Kidney (tissue), 14 donors: ENCODE measurements around the gene ZBTB49. TPM values are rescaled to one million over a fixed set of nuclear protein-coding genes. Genes with fewer than 3 reads are reported as not detected.

ENCODE experiments used
- DNase-seq, 5 donors: peaks; one replicate each; pipeline ENCODE4 v3.0.0-alpha.2; 2013 to 2020
- FAIRE-seq: peaks from 2 replicates; lab custom pipeline; 2012; peaks lifted over from hg19 to GRCh38; lab: Jason Lieb, UNC
- H3K27ac ChIP-seq, 2 donors: one replicate each; pipeline ENCODE4 v1.7.0; 2013; ENCODE audit warnings: low read depth in 2 of 2, low read length in 2 of 2, inconsistent platforms in 1 of 2
- H3K27me3 ChIP-seq: one replicate; pipeline ENCODE4 v1.7.1; 2013; ENCODE audit warnings: low read length, inconsistent platforms; ENCODE audit not compliant: control insufficient read depth, insufficient read depth
- H3K36me3 ChIP-seq, 3 donors: one replicate each; pipeline versions ENCODE4 v1.7.0 to v1.7.1; 2013; ENCODE audit warnings: low read length in 3 of 3, control low read depth in 1 of 3, inconsistent platforms in 1 of 3; ENCODE audit not compliant: insufficient read depth in 3 of 3, control insufficient read depth in 2 of 3
- H3K4me1 ChIP-seq, 3 donors: one replicate each; pipeline versions ENCODE4 v1.7.0 to v1.7.1; 2013; ENCODE audit warnings: low read length in 3 of 3, inconsistent platforms in 1 of 3, low read depth in 1 of 3; ENCODE audit not compliant: control insufficient read depth in 2 of 3, insufficient read depth in 2 of 3
- H3K4me3 ChIP-seq, 3 donors: one replicate each; pipeline versions ENCODE4 v1.7.0 to v1.8.1; 2013; ENCODE audit warnings: low read length in 3 of 3, control low read depth in 1 of 3, inconsistent platforms in 1 of 3
- H3K9ac ChIP-seq, 3 donors: one replicate each; pipeline versions ENCODE4 v1.7.0 to v1.7.1; 2013; ENCODE audit warnings: low read length in 3 of 3, control low read depth in 1 of 3, inconsistent platforms in 1 of 3
- H3K9me3 ChIP-seq, 3 donors: one replicate each; pipeline versions ENCODE4 v1.7.0 to v1.7.1; 2013; ENCODE audit warnings: low read length in 3 of 3, control low read depth in 1 of 3, inconsistent platforms in 1 of 3; ENCODE audit not compliant: control insufficient read depth in 2 of 3, insufficient read depth in 1 of 3
- intact Hi-C: fragments of 100-400 bp; cut with DNase I; formaldehyde crosslinking; loops from one replicate; pipeline ENCODE4 v1.11.1; 2022
- polyA plus RNA-seq: library from polyadenylated mRNA; stranded (reverse); fragments of 350-450 nt; fragmentation: Illumina TruSeq; extraction: RNeasy Lipid Tissue Mini Kit (QIAGEN cat#74804); gene quantifications from one replicate; pipeline ENCODE4 v1.2.3, GENCODE V29; 2014; ENCODE audit warnings: low read depth, low replicate concordance; ENCODE audit not compliant: insufficient read depth
- total RNA-seq: library from RNA; stranded (reverse); fragmentation: NEBNext Ultra II Directional; extraction: Animal tissue kit (Norgen Biotek cat#: 25700); gene quantifications from one replicate; pipeline ENCODE4 v1.2.1, GENCODE V29; 2021
- TF ChIP-seq, protein P1 (sequence below): IDR thresholded peaks from 3 replicates; pipeline ENCODE4 v1.5.1; 2012; ENCODE audit warnings: mild to moderate bottlenecking, moderate library complexity, borderline replicate concordance; ENCODE audit not compliant: insufficient read depth; ENCODE audit errors: extremely low read depth
- donor health status: control.
- donor health status: control.
- donor health status: control.
- donor health status: control.
- donor health status: control.
- donor health status: DM: yes; HTN: yes; CAD: no.
- donor health status: Normal renal cell carcinoma (clear cell type).

Gene ZBTB49
- total and polyA plus RNA-seq, 2 donors from 2014 or later: 2.8 to 5.8 TPM

- FAIRE-seq (no peak), DNase-seq (no peak)
- Histone ChIP-seq H3K27me3 (no peaks in the 10 kb centered on the region), H3K27ac (no peak overlapping the region), H3K4me3 (no peak overlapping the region), H3K9me3 (no peaks in the 10 kb centered on the region), H3K9ac (no peak overlapping the region), H3K36me3 (peaks cover 0 to 16% (median 15%) of the 10 kb centered on the region in 3 donors), H3K4me1 (no peaks in the 10 kb centered on the region)
- TF ChIP-seq, protein P1, sequence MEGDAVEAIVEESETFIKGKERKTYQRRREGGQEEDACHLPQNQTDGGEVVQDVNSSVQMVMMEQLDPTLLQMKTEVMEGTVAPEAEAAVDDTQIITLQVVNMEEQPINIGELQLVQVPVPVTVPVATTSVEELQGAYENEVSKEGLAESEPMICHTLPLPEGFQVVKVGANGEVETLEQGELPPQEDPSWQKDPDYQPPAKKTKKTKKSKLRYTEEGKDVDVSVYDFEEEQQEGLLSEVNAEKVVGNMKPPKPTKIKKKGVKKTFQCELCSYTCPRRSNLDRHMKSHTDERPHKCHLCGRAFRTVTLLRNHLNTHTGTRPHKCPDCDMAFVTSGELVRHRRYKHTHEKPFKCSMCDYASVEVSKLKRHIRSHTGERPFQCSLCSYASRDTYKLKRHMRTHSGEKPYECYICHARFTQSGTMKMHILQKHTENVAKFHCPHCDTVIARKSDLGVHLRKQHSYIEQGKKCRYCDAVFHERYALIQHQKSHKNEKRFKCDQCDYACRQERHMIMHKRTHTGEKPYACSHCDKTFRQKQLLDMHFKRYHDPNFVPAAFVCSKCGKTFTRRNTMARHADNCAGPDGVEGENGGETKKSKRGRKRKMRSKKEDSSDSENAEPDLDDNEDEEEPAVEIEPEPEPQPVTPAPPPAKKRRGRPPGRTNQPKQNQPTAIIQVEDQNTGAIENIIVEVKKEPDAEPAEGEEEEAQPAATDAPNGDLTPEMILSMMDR: no peak
- intact Hi-C loops: no loop called here
Observed at GRCh38 chr4:4302001-4302400, 11.9 kb downstream of the ZBTB49 start.

DNA sequence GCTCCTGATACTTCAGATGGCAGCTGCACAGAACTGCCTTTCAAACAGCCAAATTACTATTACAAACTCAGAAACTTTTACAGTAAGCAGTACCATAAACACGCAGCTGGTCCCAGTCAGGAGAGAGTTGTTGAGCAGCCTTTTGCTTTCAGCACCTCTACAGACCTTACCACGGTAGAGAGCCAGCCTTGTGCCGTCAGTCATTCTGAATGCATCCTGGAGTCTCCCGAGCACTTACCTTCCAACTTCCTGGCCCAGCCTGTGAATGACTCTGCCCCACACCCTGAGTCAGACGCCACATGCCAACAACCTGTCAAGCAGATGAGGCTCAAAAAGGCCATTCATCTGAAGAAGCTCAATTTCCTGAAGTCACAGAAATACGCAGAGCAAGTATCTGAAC is 12.4 kb downstream of the ZBTB49 start:
- FAIRE-seq: no peak
- peaks cover 0 to 16% (median 16%) of the 10 kb centered on the region in 3 donors for H3K36me3 ChIP-seq
- TF ChIP-seq, protein P1: no peak
- H3K9me3 ChIP-seq: no peaks in the 10 kb centered on the region
- DNase-seq: no peak
- H3K4me3 ChIP-seq: no peak overlapping the region
- H3K27ac ChIP-seq: no peak overlapping the region
- intact Hi-C loops: no loop called here
- no peak overlapping the region for H3K9ac ChIP-seq
- H3K4me1 ChIP-seq: no peaks in the 10 kb centered on the region
- no peaks in the 10 kb centered on the region for H3K27me3 ChIP-seq

DNA sequence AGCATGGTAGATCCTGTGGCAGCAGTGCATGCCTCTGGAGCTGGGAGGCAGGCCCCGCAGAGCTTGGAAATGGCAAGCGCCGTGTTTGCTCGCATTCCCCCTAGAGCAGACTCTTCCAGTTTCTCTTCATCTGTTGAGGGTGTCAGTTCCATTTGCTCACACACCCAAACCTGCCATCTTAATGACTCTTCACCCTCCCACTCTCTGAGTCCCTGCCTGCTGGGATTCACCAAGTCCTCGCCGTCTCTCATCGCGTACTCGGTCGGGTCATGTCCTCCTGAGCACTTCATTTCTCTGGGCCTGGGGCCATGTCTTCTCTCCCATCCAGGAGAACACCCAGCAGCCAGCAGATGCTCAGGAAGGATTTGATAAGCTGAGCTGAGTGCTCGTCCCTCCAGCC is 16.9 kb downstream of the ZBTB49 start:
- H3K4me3 ChIP-seq: no peak overlapping the region
- H3K9ac ChIP-seq: no peak overlapping the region
- no peaks in the 10 kb centered on the region for H3K27me3 ChIP-seq
- no peaks in the 10 kb centered on the region for H3K4me1 ChIP-seq
- H3K27ac ChIP-seq: no peak overlapping the region
- FAIRE-seq: no peak
- intact Hi-C loops: no loop called here
- TF ChIP-seq, protein P1: no peak
- peaks cover 0 to 20% (median 18%) of the 10 kb centered on the region in 3 donors for H3K36me3 ChIP-seq
- H3K9me3 ChIP-seq: no peaks in the 10 kb centered on the region
- DNase-seq: no peak
